GM08714 (cell line): ENCODE measurements around the gene MAN2A2.

ENCODE experiments used
- H3K4me3 ChIP-seq: fragments of 200-500 bp; sonication (Bioruptor generic); 2 replicates; pipeline ENCODE4 v1.5.1; 2014; ENCODE audit warnings: mild to moderate bottlenecking, low read length, inconsistent platforms
- ZNF274 ChIP-seq: IDR thresholded peaks from 2 replicates; pipeline ENCODE4 v1.6.1; 2012; ENCODE audit warnings: mild to moderate bottlenecking, low read depth, low read length

MAN2A2 gene

DNA sequence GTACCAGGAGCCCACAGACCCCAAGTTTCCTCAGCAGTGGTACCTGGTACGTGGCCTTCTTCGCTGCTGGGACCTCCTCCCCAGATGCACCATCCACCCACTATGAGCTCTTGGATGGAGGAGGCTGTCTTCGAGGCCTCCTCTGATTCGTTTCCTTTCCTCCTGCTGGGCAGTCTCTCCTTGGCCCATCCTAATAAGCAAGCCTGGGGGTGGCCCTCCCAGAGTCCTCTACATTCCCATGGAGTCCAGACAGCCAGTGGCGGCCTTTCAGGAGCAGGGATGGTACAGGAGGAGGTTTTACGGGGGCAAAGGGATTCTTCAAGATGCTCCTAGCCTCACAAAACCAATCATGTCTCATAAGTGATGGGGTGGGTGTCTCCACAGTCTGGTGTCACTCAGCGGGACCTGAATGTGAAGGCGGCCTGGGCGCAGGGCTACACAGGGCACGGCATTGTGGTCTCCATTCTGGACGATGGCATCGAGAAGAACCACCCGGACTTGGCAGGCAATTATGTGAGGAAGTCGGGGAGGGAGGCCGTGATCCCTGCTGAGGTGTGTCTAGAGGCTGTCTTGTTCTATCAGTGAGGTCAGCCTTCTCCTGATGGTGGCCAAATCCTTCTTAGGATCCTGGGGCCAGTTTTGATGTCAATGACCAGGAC is 26.5 kb upstream of the MAN2A2 start:
- no peak for TF ChIP-seq ZNF274

DNA sequence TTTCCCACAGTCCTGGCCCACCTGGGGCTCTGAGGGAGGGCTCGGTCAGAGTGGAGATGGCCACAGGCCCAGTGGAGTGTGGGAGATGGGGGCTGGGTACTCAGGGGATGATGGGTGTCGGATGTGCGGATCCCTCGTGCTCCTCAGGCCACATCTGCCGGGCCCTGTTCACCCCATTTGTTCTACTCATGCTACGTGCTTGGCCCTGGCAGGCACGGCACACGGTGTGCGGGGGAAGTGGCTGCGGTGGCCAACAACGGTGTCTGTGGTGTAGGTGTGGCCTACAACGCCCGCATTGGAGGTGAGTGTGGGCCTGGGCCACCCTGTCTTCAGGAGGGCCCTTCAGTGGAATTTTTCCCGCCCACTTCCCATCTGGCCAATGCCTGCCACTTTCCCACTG is 25.8 kb upstream of the MAN2A2 start:
- TF ChIP-seq ZNF274 = no peak
- H3K4me3 ChIP-seq = no peak overlapping the region

More for the DNA sequence above, 26.5 kb upstream of the MAN2A2 start:
- no peak overlapping the region for H3K4me3 ChIP-seq

DNA sequence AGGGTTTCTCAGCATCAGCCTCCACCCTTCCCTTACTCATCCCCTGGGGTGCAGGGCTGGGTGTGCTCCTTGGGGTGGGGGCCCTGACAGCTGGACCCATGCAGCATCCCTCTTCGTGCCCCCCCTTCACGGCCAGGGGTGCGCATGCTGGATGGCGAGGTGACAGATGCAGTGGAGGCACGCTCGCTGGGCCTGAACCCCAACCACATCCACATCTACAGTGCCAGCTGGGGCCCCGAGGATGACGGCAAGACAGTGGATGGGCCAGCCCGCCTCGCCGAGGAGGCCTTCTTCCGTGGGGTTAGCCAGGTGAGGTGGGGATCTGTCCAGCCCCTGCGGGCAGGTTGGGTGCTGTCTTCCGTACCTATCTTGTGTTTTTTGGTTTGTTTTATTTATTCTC is 25.1 kb upstream of the MAN2A2 start:
- TF ChIP-seq ZNF274 = no peak
- H3K4me3 ChIP-seq = no peak overlapping the region

DNA sequence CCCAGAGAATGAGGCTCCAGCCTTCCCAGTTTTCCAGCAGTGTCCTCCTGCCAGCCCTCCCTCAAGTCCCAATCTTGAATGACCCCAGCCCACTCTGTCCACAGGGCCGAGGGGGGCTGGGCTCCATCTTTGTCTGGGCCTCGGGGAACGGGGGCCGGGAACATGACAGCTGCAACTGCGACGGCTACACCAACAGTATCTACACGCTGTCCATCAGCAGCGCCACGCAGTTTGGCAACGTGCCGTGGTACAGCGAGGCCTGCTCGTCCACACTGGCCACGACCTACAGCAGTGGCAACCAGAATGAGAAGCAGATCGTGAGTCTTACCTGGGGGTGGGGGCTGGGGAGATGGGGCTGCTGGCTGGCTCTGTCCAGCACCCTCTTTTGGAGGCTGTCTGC is 24.4 kb upstream of the MAN2A2 start:
- no peak overlapping the region for H3K4me3 ChIP-seq
- TF ChIP-seq ZNF274 = no peak

DNA sequence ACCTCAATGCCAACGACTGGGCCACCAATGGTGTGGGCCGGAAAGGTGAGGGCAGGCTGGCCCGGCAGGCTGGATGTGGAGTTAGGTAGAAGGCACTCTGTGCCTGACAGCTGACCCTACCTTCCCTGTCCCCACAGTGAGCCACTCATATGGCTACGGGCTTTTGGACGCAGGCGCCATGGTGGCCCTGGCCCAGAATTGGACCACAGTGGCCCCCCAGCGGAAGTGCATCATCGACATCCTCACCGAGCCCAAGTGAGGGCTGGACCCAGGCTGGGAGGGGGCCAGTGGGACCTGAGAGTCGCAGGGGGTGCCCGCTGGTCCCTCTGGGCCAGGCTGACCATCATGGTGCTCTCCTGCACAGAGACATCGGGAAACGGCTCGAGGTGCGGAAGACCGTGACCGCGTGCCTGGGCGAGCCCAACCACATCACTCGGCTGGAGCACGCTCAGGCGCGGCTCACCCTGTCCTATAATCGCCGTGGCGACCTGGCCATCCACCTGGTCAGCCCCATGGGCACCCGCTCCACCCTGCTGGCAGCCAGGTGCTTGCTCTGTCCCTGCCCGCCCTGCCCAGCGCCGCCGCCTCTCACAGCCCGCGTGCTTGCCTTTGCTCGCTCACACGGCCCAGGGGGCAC is 23.3 kb upstream of the MAN2A2 start:
- TF ChIP-seq ZNF274 = no peak

DNA sequence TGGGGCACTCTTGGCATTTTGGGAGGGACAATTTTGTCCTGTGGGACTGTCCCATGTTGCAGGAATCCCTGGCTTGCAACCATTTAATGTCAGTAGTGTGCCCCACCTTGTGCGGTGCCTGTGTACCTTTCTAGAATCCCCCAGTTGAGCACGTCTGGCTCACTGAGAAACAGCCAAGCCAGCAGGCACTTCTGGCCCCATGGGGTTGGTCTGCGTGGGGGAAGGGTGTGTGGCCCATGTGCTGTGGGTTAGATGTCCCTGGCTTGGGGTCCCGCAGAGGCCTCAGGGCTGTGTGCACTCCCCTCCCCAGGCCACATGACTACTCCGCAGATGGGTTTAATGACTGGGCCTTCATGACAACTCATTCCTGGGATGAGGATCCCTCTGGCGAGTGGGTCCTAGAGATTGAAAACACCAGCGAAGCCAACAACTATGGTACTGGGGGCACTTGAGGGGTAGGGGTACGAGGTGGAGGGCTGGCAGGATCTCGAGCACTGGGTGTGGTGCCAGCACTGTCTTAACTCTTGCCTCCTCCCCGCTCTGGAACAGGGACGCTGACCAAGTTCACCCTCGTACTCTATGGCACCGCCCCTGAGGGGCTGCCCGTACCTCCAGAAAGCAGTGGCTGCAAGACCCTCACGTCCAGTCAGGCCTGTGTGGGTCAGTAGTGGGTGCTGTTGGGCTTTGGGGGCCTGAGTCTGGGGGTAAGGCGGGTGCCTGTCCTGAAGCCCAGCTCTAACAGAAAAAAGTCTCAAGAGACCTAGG is 22.5 kb upstream of the MAN2A2 start:
- no peak overlapping the region for H3K4me3 ChIP-seq
- TF ChIP-seq ZNF274 = no peak

More for the DNA sequence above, 23.3 kb upstream of the MAN2A2 start:
- no peak overlapping the region for H3K4me3 ChIP-seq

DNA sequence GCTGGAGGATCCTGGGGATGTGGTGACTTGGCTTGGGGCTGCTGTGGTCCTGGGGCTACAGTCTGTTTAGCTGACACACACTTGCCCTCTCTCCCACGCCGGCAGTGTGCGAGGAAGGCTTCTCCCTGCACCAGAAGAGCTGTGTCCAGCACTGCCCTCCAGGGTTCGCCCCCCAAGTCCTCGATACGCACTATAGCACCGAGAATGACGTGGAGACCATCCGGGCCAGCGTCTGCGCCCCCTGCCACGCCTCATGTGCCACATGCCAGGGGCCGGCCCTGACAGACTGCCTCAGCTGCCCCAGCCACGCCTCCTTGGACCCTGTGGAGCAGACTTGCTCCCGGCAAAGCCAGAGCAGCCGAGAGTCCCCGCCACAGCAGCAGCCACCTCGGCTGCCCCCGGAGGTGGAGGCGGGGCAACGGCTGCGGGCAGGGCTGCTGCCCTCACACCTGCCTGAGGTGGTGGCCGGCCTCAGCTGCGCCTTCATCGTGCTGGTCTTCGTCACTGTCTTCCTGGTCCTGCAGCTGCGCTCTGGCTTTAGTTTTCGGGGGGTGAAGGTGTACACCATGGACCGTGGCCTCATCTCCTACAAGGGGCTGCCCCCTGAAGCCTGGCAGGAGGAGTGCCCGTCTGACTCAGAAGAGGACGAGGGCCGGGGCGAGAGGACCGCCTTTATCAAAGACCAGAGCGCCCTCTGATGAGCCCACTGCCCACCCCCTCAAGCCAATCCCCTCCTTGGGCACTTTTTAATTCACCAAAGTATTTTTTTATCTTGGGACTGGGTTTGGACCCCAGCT is 21.7 kb upstream of the MAN2A2 start:
- no peak overlapping the region for H3K4me3 ChIP-seq
- no peak for TF ChIP-seq ZNF274

DNA sequence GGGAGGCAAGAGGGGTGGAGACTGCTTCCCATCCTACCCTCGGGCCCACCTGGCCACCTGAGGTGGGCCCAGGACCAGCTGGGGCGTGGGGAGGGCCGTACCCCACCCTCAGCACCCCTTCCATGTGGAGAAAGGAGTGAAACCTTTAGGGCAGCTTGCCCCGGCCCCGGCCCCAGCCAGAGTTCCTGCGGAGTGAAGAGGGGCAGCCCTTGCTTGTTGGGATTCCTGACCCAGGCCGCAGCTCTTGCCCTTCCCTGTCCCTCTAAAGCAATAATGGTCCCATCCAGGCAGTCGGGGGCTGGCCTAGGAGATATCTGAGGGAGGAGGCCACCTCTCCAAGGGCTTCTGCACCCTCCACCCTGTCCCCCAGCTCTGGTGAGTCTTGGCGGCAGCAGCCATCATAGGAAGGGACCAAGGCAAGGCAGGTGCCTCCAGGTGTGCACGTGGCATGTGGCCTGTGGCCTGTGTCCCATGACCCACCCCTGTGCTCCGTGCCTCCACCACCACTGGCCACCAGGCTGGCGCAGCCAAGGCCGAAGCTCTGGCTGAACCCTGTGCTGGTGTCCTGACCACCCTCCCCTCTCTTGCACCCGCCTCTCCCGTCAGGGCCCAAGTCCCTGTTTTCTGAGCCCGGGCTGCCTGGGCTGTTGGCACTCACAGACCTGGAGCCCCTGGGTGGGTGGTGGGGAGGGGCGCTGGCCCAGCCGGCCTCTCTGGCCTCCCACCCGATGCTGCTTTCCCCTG is 21.0 kb upstream of the MAN2A2 start:
- H3K4me3 ChIP-seq = no peak overlapping the region
- TF ChIP-seq ZNF274 = no peak

DNA sequence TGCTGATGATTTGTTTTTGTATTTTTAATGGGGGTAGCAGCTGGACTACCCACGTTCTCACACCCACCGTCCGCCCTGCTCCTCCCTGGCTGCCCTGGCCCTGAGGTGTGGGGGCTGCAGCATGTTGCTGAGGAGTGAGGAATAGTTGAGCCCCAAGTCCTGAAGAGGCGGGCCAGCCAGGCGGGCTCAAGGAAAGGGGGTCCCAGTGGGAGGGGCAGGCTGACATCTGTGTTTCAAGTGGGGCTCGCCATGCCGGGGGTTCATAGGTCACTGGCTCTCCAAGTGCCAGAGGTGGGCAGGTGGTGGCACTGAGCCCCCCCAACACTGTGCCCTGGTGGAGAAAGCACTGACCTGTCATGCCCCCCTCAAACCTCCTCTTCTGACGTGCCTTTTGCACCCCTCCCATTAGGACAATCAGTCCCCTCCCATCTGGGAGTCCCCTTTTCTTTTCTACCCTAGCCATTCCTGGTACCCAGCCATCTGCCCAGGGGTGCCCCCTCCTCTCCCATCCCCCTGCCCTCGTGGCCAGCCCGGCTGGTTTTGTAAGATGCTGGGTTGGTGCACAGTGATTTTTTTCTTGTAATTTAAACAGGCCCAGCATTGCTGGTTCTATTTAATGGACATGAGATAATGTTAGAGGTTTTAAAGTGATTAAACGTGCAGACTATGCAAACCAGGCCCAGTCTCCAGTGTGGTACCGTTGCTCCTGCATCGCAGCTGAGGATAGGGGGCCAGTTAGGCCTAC is 20.1 kb upstream of the MAN2A2 start:
- no peak for TF ChIP-seq ZNF274
- no peak overlapping the region for H3K4me3 ChIP-seq

DNA sequence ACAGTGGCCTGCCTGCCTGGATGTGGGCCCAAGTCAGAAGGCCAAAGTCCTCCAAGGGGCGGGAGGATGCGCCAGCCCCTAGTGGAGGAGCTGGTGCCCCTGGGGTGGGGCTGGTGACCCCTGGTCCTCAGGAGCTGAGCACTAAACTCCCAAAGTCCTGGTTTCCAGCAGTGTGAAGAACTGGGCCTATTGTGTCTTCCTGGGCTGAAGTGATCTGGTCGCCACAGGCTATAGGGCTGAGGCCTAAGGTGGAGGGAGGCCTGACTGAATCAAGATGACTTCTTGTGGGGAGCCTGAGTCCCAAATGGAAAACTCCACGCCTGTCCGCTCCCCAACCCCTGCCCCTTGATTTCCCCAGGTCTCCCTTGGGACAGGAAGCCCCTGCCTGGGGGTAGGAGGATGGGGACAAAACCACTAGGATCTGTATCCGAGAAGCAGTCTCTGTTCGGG is 19.6 kb upstream of the MAN2A2 start:
- peak overlapping the region; percentile 54; the same call in 1 of the 2 replicates for H3K4me3 ChIP-seq
- no peak for TF ChIP-seq ZNF274

DNA sequence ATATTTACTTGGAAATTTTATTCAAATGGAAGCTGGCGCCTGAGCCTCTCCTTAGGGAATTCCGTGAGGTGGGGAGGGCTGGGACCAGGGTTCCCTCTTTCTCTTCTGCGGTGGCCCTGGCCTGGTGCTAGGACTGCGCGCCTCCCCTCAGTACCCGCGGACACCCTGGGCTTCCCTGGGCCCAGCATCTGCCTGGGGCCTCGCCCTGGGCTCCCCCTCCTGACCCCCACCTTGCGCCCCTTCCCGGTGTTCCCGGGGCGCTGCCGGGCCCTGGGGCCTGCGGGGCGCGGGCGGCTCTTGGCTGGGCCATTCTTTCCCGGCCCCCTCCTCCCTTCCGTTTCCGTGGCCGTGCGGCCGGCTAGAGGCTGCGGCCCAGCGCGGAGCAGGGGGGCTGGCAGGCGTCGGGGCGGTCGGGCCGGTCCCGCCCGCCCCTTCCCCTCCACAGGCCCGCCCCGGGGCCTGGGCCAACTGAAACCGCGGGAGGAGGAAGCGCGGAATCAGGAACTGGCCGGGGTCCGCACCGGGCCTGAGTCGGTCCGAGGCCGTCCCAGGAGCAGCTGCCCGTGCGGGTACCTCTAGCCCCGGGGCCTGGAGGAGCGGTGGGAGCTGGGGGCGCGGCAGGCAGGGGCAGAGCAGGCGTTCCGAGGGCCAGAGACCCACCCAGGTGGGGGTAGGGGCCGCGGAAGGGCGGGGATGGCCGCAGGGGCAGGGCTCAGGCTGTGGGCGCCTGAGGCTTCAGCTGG is 19.0 kb upstream of the MAN2A2 start, which contains the start of gene FES:
FES (plus strand) TSS at position 529 of the 743 bp plus-strand sequence. CDS start 542 bp downstream, outside the sequence.
- TF ChIP-seq ZNF274 = no peak
- peak within 1 kb of the TSS; percentile 54; the same call in 1 of the 2 replicates for H3K4me3 ChIP-seq
